NB4 (cell line): ENCODE data around the gene POU2F1.

Experiments used
- DNase-seq: peaks from one replicate; pipeline ENCODE4 v3.0.0; 2010; ENCODE audit warnings: low read depth
- H3K4me3 ChIP-seq: one replicate; pipeline ENCODE4 v1.5.1; 2011; ENCODE audit warnings: mild to moderate bottlenecking, low read depth, low read length, moderate library complexity
- CTCF ChIP-seq: IDR thresholded peaks from one replicate; pipeline ENCODE4 v1.5.1; 2012; ENCODE audit warnings: low read depth, low read length
- MAX ChIP-seq: IDR thresholded peaks from 2 replicates; pipeline ENCODE4 v1.6.1; 2011; ENCODE audit warnings: low read depth, low read length
- MYC ChIP-seq: IDR thresholded peaks from 2 replicates; pipeline ENCODE4 v1.6.1; 2011; ENCODE audit warnings: low read depth, low read length
- POLR2A ChIP-seq: IDR thresholded peaks from 2 replicates; pipeline ENCODE4 v1.6.1; 2011; ENCODE audit warnings: mild to moderate bottlenecking; ENCODE audit not compliant: insufficient read length; ENCODE audit errors: extremely low read depth

Gene POU2F1

GRCh38 chr1:167247754-167248153 is 27.1 kb downstream of the POU2F1 start:
- DNase-seq = no peak
- TF ChIP-seq POLR2A = no peak
- no peak for TF ChIP-seq MYC
- no peak for TF ChIP-seq MAX
- TF ChIP-seq CTCF = no peak

GRCh38 chr1:167248707-167249642 is 28.3 kb downstream of the POU2F1 start:
- H3K4me3 ChIP-seq = no peak overlapping the region
- DNase-seq = no peak
- TF ChIP-seq MYC (no peak), MAX (no peak), POLR2A (no peak), CTCF (no peak)

More at GRCh38 chr1:167247754-167248153, 27.1 kb downstream of the POU2F1 start:
- H3K4me3 ChIP-seq = no peak overlapping the region

GRCh38 chr1:167249702-167250101 is 29.0 kb downstream of the POU2F1 start:
- no peak for DNase-seq
- no peak for TF ChIP-seq MAX
- no peak for TF ChIP-seq MYC
- no peak for TF ChIP-seq POLR2A
- TF ChIP-seq CTCF = no peak
- no peak overlapping the region for H3K4me3 ChIP-seq

GRCh38 chr1:167250482-167250881 is 29.8 kb downstream of the POU2F1 start:
- H3K4me3 ChIP-seq = no peak overlapping the region
- DNase-seq = no peak
- no peak for TF ChIP-seq MYC
- TF ChIP-seq POLR2A = no peak
- TF ChIP-seq MAX = no peak
- no peak for TF ChIP-seq CTCF

- no peak overlapping the region for H3K4me3 ChIP-seq
- TF ChIP-seq POLR2A (no peak), MYC (no peak)
- DNase-seq = no peak
Observed at GRCh38 chr1:167251472-167251871, 30.8 kb downstream of the POU2F1 start.

- no peak overlapping the region for H3K4me3 ChIP-seq
- TF ChIP-seq CTCF (no peak), MAX (no peak)
- no peak for DNase-seq
Observed at GRCh38 chr1:167252986-167253385, 32.3 kb downstream of the POU2F1 start.
